Rectal smooth muscle tissue (tissue), 1 donor: ENCODE data around the gene CRACR2A.

Experiments
- H3K27ac ChIP-seq: one replicate; pipeline ENCODE4 v1.7.0; 2013; ENCODE audit warnings: low read depth, low read length, inconsistent platforms
- H3K27me3 ChIP-seq: one replicate; pipeline ENCODE4 v1.7.0; 2013; ENCODE audit warnings: low read length; ENCODE audit not compliant: control insufficient read depth, insufficient read depth
- H3K36me3 ChIP-seq: one replicate; pipeline ENCODE4 v1.7.0; 2013; ENCODE audit warnings: low read length; ENCODE audit not compliant: control insufficient read depth, insufficient read depth
- H3K4me1 ChIP-seq: one replicate; pipeline ENCODE4 v1.7.0; 2013; ENCODE audit warnings: low read length; ENCODE audit not compliant: control insufficient read depth, insufficient read depth
- H3K4me3 ChIP-seq: one replicate; pipeline ENCODE4 v1.7.0; 2013; ENCODE audit warnings: low read length
- H3K9ac ChIP-seq: one replicate; pipeline ENCODE4 v1.7.0; 2013; ENCODE audit warnings: low read length

The CRACR2A gene

GRCh38 chr12:3596703-3597415 lies 156.1 kb downstream of the CRACR2A start:
- Histone ChIP-seq H3K36me3 (no peaks in the 10 kb centered on the region), H3K27ac (no peak overlapping the region), H3K4me1 (peaks cover 10% of the 10 kb centered on the region), H3K4me3 (no peak overlapping the region), H3K27me3 (no peaks in the 10 kb centered on the region), H3K9ac (no peak overlapping the region)

DNA sequence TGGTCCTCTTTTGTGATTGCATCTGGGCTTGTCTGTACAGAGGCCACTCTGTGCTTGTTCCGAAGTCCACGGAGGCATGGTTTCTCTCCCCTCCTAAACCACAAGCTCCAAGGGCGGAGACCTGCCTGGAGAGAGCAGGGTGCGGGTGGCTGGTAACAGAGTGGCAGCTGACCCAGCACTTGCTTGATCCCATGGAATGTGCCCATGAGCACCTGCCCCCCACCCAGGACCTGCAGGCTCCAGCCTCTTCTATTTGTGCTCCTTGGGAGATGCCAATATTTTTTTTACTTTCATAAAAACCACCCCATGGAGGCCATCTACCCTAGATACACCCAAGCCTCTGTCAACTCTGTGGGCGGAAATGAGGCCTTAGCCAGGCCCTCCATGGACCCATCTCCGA lies 157.2 kb downstream of the CRACR2A start:
- Histone ChIP-seq H3K27me3 (no peaks in the 10 kb centered on the region), H3K4me1 (peaks cover 10% of the 10 kb centered on the region), H3K27ac (no peak overlapping the region), H3K4me3 (no peak overlapping the region), H3K36me3 (no peaks in the 10 kb centered on the region), H3K9ac (no peak overlapping the region)

GRCh38 chr12:3594966-3595365 lies 157.9 kb downstream of the CRACR2A start:
- Histone ChIP-seq H3K4me3 (no peak overlapping the region), H3K27ac (no peak overlapping the region), H3K27me3 (no peaks in the 10 kb centered on the region), H3K4me1 (peaks cover 9% of the 10 kb centered on the region), H3K9ac (no peak overlapping the region), H3K36me3 (no peaks in the 10 kb centered on the region)

DNA sequence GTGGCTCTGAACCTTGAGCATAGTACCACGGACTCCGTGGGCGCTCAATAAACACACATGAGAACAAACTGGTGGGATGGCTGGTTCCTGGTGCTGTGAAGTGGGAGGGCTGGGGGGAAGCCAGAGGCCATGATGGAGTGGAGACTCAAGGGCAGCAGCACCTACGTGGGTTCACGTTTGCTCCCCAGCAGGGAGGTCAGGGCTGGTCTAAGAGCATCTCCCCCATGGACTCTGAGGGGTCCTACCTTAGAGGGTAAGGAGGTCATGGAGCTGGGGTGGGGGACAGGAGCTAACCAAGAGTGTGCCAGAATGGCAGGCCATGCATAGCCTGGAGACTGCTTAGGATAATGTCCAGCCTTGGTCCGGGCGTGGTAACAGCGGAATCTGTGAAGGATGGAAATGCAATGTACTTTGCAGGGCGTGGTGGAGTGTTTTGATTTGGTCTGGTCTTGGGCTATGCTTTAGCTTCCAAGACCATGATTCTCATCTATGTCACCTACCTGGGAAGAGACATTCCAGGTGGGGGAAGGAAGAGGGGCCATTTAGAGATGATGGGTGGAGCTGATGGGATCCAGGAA lies 158.9 kb downstream of the CRACR2A start:
- Histone ChIP-seq H3K4me1 (peaks cover under 1% of the 10 kb centered on the region), H3K27me3 (no peaks in the 10 kb centered on the region), H3K4me3 (no peak overlapping the region), H3K9ac (no peak overlapping the region), H3K36me3 (no peaks in the 10 kb centered on the region), H3K27ac (no peak overlapping the region)

DNA sequence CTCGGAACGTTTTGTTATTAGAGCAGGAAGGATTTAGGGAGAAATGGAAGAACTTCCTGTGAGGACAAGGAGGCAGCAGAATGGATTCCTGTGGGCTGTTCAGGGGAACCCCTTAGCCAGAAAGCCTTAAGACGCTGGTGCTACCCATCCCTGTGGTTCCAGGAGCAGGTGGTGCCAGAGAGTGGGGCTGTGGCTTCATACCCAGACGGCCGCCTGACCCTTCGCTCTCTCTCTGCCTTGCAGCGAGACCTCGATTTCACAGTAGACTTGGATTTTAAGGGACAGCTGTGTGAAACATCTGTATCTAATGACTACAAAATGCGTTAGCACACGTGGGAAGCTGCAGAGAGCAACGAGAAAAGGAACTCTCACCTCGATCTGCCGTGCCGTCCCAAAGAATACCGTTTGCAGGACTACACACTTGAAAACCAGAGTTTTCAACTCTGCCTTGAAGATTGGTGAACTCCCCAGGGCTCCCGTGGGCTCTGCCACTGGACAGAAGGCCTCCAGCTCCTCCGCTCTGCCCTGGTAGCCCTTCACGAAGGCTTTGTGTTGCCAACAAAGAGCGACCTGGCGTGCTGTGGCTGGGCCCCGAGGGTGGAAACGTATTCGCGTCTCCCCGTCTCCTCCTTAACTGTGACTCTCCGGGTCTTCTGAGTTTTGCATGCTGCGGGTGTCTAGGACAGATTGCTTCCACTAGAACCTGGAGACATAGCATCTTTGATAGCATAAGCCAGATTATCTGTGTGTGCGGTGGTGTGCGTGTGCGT lies 159.9 kb downstream of the CRACR2A start:
- H3K4me3 ChIP-seq, result no peak overlapping the region
- H3K27ac ChIP-seq, result no peak overlapping the region
- H3K4me1 ChIP-seq, result no peaks in the 10 kb centered on the region

GRCh38 chr12:3589745-3590144 lies 163.2 kb downstream of the CRACR2A start:
- Histone ChIP-seq H3K27ac (no peak overlapping the region), H3K27me3 (no peaks in the 10 kb centered on the region), H3K36me3 (no peaks in the 10 kb centered on the region), H3K9ac (no peak overlapping the region), H3K4me1 (no peaks in the 10 kb centered on the region), H3K4me3 (no peak overlapping the region)

More for the DNA sequence above, 159.9 kb downstream of the CRACR2A start:
- H3K36me3 ChIP-seq, result no peaks in the 10 kb centered on the region
- no peak overlapping the region for H3K9ac ChIP-seq
- no peaks in the 10 kb centered on the region for H3K27me3 ChIP-seq

DNA sequence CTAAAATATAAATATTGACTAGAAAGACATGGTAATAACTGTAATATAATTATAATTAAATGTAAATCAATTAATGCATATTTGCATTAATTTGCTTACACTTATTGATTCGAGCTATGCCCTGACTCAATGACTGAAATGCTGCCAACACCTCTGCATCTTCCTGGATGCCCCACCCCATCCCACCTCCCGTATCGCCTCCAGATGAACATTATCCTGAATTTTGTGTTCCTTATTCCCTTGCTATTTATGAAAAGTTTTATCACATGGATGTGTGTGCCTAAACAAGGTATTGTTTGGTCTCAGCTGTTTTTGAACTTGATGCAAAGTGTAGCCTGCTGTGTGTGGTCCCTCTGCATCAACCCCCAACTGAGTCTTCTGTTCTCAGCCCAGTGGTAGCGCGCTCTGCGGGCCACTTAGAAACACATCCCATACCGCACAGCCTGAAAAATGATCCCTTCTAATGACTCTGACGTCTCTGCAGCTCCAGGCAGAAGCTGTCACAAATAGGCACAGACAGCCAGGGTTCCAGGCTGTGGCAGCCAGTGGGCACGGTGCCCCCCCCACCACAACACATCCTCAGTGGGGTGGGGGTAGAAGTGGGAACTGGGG lies 165.4 kb downstream of the CRACR2A start:
- H3K27me3 ChIP-seq, result no peaks in the 10 kb centered on the region
- no peaks in the 10 kb centered on the region for H3K36me3 ChIP-seq
- no peaks in the 10 kb centered on the region for H3K4me1 ChIP-seq
- H3K27ac ChIP-seq, result no peak overlapping the region
- H3K9ac ChIP-seq, result no peak overlapping the region
- no peak overlapping the region for H3K4me3 ChIP-seq

DNA sequence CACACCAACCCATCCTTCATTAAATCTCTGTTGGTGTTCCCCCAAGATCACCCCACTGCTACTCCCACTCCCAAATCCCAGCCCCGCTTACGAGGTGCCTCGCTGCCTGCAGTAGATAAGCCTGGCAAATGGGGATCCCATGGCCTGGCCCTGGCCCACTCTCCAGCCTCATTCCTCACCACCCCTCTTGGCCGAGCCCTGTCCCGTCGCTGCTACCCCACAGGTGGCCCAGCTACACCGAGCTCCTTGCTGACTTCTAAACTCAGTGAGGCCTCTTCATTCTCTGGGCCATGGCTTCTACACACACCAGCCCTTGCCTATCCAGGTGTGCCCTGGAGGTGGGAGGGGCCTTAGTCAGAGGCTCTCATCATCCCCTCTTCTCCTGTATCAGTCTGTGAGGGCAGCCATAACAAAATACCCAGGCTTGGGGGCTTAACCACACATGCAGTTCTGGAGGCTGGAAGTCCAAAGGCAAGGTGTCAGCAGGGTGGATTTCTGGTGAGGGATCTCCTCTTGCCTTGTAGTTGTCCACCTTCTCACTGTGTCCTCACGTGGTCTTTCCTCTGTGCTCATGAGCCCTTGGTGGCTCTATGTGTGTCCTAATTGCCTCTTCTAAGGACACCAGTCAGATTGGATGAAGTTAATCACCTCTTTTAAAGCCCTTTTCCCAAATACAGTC lies 169.1 kb downstream of the CRACR2A start:
- H3K27me3 ChIP-seq, result no peaks in the 10 kb centered on the region
- H3K4me3 ChIP-seq, result no peak overlapping the region
- H3K4me1 ChIP-seq, result no peaks in the 10 kb centered on the region
- H3K27ac ChIP-seq, result no peak overlapping the region
- H3K36me3 ChIP-seq, result no peaks in the 10 kb centered on the region
- H3K9ac ChIP-seq, result no peak overlapping the region

DNA sequence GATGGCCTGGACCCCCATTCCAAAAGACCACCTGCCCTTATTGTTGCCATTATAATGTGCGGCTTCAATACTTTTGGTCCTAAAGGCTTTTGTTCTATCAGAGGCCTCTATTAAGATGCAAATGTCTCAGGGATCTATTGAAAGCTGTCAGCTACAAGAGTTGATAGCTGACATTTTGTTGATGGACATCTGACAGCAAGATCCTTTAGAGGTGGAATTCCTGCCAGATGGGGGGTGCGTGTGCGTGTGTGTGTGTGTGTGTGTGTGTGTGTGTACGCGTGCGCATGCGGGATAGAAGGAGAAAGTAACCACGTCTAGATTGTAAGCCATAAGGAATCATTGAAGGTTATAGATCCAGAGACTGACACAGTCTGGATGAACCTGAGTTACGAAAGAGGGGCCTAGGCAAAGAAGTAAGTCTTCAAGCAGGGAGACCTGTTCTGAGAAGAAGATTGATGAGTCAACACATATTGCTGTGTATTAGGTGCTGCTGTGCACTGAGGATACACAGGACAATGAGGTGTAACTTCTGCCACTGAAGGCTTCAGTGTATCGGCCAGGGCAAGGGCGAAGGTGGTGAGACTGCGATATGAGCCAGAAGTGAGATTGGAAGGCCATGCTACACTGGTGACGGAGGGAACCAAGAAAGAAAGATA lies 172.7 kb downstream of the CRACR2A start:
- Histone ChIP-seq H3K27ac (no peak overlapping the region), H3K27me3 (no peaks in the 10 kb centered on the region), H3K4me1 (no peaks in the 10 kb centered on the region), H3K9ac (no peak overlapping the region), H3K36me3 (no peaks in the 10 kb centered on the region), H3K4me3 (no peak overlapping the region)

DNA sequence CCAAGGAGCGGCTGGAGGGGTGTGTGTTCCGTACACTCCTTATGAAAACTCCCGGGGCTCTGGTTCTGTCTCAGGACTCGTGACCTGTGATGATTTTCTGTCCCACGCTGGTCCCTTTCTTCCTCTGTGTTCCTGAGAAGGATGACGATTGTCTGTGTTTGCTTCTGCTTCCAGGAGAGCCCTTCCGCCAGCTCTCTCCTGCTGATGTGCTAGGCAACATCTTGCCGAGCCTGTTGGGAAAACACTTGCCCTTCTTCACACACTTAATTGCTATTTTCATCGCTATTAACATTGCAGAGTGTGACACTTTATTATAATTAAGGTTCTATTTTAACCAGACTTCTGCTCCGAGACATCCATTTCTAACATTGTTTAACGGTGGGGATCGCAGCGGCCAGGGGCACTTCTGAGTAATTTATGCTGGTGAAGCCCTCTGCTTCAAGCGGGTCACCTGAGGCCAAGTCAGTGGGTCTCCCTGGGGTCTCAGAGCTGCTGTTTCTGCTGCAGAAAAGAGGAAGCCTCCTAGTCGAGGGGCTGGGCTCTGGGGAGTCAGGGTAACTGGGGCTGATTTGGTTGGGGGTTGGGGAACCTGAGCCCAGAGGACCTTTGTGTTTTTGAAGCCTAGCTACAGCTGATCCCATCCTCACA lies 173.3 kb downstream of the CRACR2A start:
- no peaks in the 10 kb centered on the region for H3K36me3 ChIP-seq
- no peak overlapping the region for H3K4me3 ChIP-seq
- H3K27ac ChIP-seq, result no peak overlapping the region
- no peaks in the 10 kb centered on the region for H3K27me3 ChIP-seq
- no peak overlapping the region for H3K9ac ChIP-seq
- H3K4me1 ChIP-seq, result no peaks in the 10 kb centered on the region

- Histone ChIP-seq H3K27me3 (no peaks in the 10 kb centered on the region), H3K9ac (no peak overlapping the region), H3K4me1 (no peaks in the 10 kb centered on the region), H3K27ac (no peak overlapping the region), H3K36me3 (no peaks in the 10 kb centered on the region), H3K4me3 (no peak overlapping the region)
Observed at GRCh38 chr12:3578557-3578956, 174.4 kb downstream of the CRACR2A start.
